Naive thymus-derived CD4-positive, alpha-beta T cell (primary cell): Measurements from ENCODE around the gene MR1. TPM values are rescaled to one million over a fixed set of nuclear protein-coding genes. Genes with fewer than 3 reads are reported as not detected.

Experiments used
- ATAC-seq: fragments of 150-1000 bp; cut with Tn5 transposase; 2 replicates; pipeline ENCODE4 v1.10.0; 2021; ENCODE audit warnings: mild to moderate bottlenecking, moderate library complexity
- CTCF ChIA-PET: fragments of 350-600 bp; sonication (Branson Sonifier 250); formaldehyde crosslinking; loops from one replicate; lab custom pipeline; 2021; ENCODE audit warnings: antibody characterized with exemption; lab: Charles Lee
- POLR2A ChIA-PET: fragments of 350-600 bp; sonication (Branson Sonifier 250); formaldehyde crosslinking; loops from one replicate; lab custom pipeline; 2021; ENCODE audit warnings: antibody characterized with exemption, inconsistent platforms; lab: Charles Lee
- DNase-seq, 9 donors: peaks; one replicate each; pipeline versions ENCODE4 v3.0.0 to v3.0.0-alpha.2; 2020 to 2022; ENCODE audit warnings: mixed read lengths in 1 of 9
- H3K27ac ChIP-seq: one replicate; pipeline ENCODE4 v1.7.0; 2013; ENCODE audit warnings: mild to moderate bottlenecking, low read depth, low read length, moderate library complexity
- H3K27me3 ChIP-seq, 2 donors: one replicate each; pipeline ENCODE4 v1.7.0; 2013; ENCODE audit warnings: low read length in 2 of 2, mild to moderate bottlenecking in 2 of 2, moderate library complexity in 2 of 2; ENCODE audit not compliant: control insufficient read depth in 2 of 2, insufficient read depth in 2 of 2
- H3K36me3 ChIP-seq, 3 experiments: 1 replicate in 2 of 3; 2 replicates in 1 of 3; pipeline ENCODE4 v1.7.0; 2013; ENCODE audit warnings: low read length in 3 of 3, mild to moderate bottlenecking in 3 of 3, moderate library complexity in 1 of 3; ENCODE audit not compliant: insufficient read depth in 3 of 3, control insufficient read depth in 2 of 3
- H3K4me1 ChIP-seq, 2 donors: one replicate each; pipeline ENCODE4 v1.7.0; 2013; ENCODE audit warnings: low read length in 2 of 2, mild to moderate bottlenecking in 2 of 2, moderate library complexity in 1 of 2; ENCODE audit not compliant: control insufficient read depth in 2 of 2, insufficient read depth in 2 of 2
- H3K4me3 ChIP-seq: 2 replicates; pipeline ENCODE4 v1.7.0; 2013; ENCODE audit warnings: mild to moderate bottlenecking, low read length
- H3K9me3 ChIP-seq, 3 experiments: 1 replicate in 2 of 3; 2 replicates in 1 of 3; pipeline ENCODE4 v1.7.0; 2013; ENCODE audit warnings: low read length in 3 of 3; ENCODE audit not compliant: control insufficient read depth in 2 of 3
- H3K27ac Mint-ChIP-seq, 9 donors: one replicate each; pipeline ENCODE4 v1.8.0; 2020 to 2022; ENCODE audit warnings: mixed read lengths in 9 of 9, mild to moderate bottlenecking in 8 of 9, moderate library complexity in 5 of 9, inconsistent platforms in 2 of 9
- H3K27me3 Mint-ChIP-seq, 5 donors: one replicate each; pipeline ENCODE4 v1.8.0; 2021 to 2022; ENCODE audit warnings: mixed read lengths in 5 of 5, mild to moderate bottlenecking in 1 of 5
- H3K36me3 Mint-ChIP-seq, 5 donors: one replicate each; pipeline ENCODE4 v1.8.0; 2020 to 2022; ENCODE audit warnings: mixed read lengths in 5 of 5, mild to moderate bottlenecking in 3 of 5, inconsistent platforms in 1 of 5
- H3K4me1 Mint-ChIP-seq, 7 donors: one replicate each; pipeline ENCODE4 v1.8.0; 2020 to 2022; ENCODE audit warnings: mixed read lengths in 7 of 7, mild to moderate bottlenecking in 3 of 7, inconsistent platforms in 1 of 7
- H3K4me3 Mint-ChIP-seq, 10 donors: one replicate each; pipeline ENCODE4 v1.8.0; 2020 to 2022; ENCODE audit warnings: mild to moderate bottlenecking in 10 of 10, mixed read lengths in 10 of 10, moderate library complexity in 6 of 10, inconsistent platforms in 2 of 10
- H3K9me3 Mint-ChIP-seq, 11 donors: one replicate each; pipeline ENCODE4 v1.8.0; 2020 to 2022; ENCODE audit warnings: mixed read lengths in 11 of 11, mild to moderate bottlenecking in 4 of 11, inconsistent platforms in 1 of 11, moderate library complexity in 1 of 11
- intact Hi-C, 2 donors: fragments of 100-400 bp; cut with micrococcal nuclease; formaldehyde crosslinking; loops; one replicate each; pipeline ENCODE4 v1.15.1; 2023
- polyA plus RNA-seq, 2 donors: library from polyadenylated mRNA; unstranded; fragments of 300-500 nt; fragmentation: Illumina TruSeq; gene quantifications; one replicate each; pipeline ENCODE4 v1.2.3, GENCODE V29; 2021
- total RNA-seq, 6 experiments: library from RNA in 5 of 6; stranded (reverse) in 5 of 6; gene quantifications; 1 replicate in 5 of 6; 2 replicates in 1 of 6; pipeline ENCODE4 v1.2.3 and lab custom pipeline; 2021 to 2026

The MR1 gene
- total and polyA plus RNA-seq, 7 experiments from 2014 or later = 19.8 to 39.2 (median 29.8) TPM

DNA sequence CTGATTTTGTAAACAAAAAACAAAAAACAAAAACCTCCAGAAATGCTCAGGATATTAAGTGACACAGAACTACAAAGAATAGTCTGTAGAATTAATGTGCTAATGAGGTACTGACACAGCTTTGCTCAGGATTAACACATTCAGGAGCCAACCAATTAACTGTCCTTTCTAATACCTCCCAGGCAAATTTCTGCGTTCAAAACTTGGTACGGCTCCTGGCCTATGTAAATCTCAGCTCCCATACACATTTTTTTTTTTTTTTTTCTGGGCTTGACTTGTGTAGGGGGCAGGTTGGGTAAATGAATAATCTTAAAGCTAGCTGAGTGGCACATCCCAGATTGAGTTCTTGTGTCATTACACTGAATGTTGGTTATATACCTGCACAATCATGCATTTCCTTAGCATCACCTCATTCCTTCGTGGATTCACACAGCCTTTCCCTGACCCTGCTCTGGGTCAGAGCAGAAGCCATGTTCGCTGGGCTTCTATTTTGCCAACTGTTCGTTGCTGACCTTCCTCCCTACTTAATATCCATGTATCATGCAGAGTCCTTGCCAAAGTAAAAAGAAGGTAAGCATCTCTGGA lies 42.1 kb downstream of the MR1 start:
- DNase-seq = no peak
- POLR2A ChIA-PET = interaction anchor here (1.0 kb wide), 1 partner anchor 8 kb away, joined by 3 read pairs; no protein-coding TSS in a partner anchor

GRCh38 chr1:181076852-181077251 lies 43.1 kb downstream of the MR1 start:
- Histone ChIP-seq H3K36me3 (no peaks in the 10 kb centered on the region), H3K27me3 (no peaks in the 10 kb centered on the region), H3K9me3 (no peaks in the 10 kb centered on the region), H3K4me3 (no peak overlapping the region), H3K4me1 (no peaks in the 10 kb centered on the region), H3K27ac (no peak overlapping the region)
- CTCF ChIA-PET = no interaction called here
- peaks cover 0 to 4% (median 2%) of the 10 kb centered on the region in 5 donors for H3K36me3 Mint-ChIP-seq
- no peak overlapping the region for H3K4me3 Mint-ChIP-seq
- no peak overlapping the region for H3K27ac Mint-ChIP-seq
- POLR2A ChIA-PET = no interaction called here
- intact Hi-C loops = no loop called here
- no peak for ATAC-seq
- H3K4me1 Mint-ChIP-seq = peaks cover 0 to 16% (median 0%) of the 10 kb centered on the region in 7 donors
- H3K9me3 Mint-ChIP-seq = peaks cover 0 to 5% (median 0%) of the 10 kb centered on the region in 11 donors
- peaks cover 9 to 35% (median 12%) of the 10 kb centered on the region in 5 donors for H3K27me3 Mint-ChIP-seq
- no peak for DNase-seq

More for the DNA sequence above, 42.1 kb downstream of the MR1 start:
- no peak overlapping the region for H3K4me3 Mint-ChIP-seq
- H3K9me3 Mint-ChIP-seq = peaks cover 0 to 5% (median 0%) of the 10 kb centered on the region in 11 donors
- H3K27ac ChIP-seq = no peak overlapping the region
- no peak overlapping the region for H3K4me3 ChIP-seq
- peaks cover 9 to 38% (median 12%) of the 10 kb centered on the region in 5 donors for H3K27me3 Mint-ChIP-seq
- intact Hi-C loops = no loop called here
- no peak for ATAC-seq
- no peaks in the 10 kb centered on the region for H3K27me3 ChIP-seq
- CTCF ChIA-PET = interaction anchor here (0.6 to 0.9 kb wide), 2 partner anchors 65 to 97 kb away, joined by 5 to 7 read pairs; no protein-coding TSS in a partner anchor
- H3K36me3 Mint-ChIP-seq = peaks cover 0 to 4% (median 2%) of the 10 kb centered on the region in 5 donors
- H3K27ac Mint-ChIP-seq = no peak overlapping the region
- H3K9me3 ChIP-seq = no peaks in the 10 kb centered on the region
- H3K36me3 ChIP-seq = no peaks in the 10 kb centered on the region
- no peaks in the 10 kb centered on the region for H3K4me1 ChIP-seq
- H3K4me1 Mint-ChIP-seq = peaks cover 0 to 14% (median 0%) of the 10 kb centered on the region in 7 donors

GRCh38 chr1:181077576-181078242 lies 43.9 kb downstream of the MR1 start:
- Mint-ChIP-seq H3K27ac (no peak overlapping the region), H3K36me3 (peaks cover 0 to 4% (median 2%) of the 10 kb centered on the region in 5 donors), H3K27me3 (peaks cover 9 to 35% (median 12%) of the 10 kb centered on the region in 5 donors), H3K9me3 (peaks cover 0 to 5% (median 0%) of the 10 kb centered on the region in 11 donors), H3K4me3 (no peak overlapping the region), H3K4me1 (peaks cover 0 to 16% (median 0%) of the 10 kb centered on the region in 7 donors)
- no peaks in the 10 kb centered on the region for H3K27me3 ChIP-seq
- intact Hi-C loops = no loop called here
- no peak overlapping the region for H3K4me3 ChIP-seq
- DNase-seq (no peak), ATAC-seq (no peak)
- no peak overlapping the region for H3K27ac ChIP-seq
- no peaks in the 10 kb centered on the region for H3K9me3 ChIP-seq
- ChIA-PET POLR2A (interaction anchor here (0.6 to 0.7 kb wide), 2 partner anchors 45 to 58 kb away, joined by 3 to 4 read pairs; no protein-coding TSS in a partner anchor), CTCF (interaction anchor here (0.7 to 0.8 kb wide), 3 partner anchors 8 to 67 kb away, joined by 3 to 4 read pairs (median 3); no protein-coding TSS in a partner anchor)
- no peaks in the 10 kb centered on the region for H3K4me1 ChIP-seq
- H3K36me3 ChIP-seq = no peaks in the 10 kb centered on the region

DNA sequence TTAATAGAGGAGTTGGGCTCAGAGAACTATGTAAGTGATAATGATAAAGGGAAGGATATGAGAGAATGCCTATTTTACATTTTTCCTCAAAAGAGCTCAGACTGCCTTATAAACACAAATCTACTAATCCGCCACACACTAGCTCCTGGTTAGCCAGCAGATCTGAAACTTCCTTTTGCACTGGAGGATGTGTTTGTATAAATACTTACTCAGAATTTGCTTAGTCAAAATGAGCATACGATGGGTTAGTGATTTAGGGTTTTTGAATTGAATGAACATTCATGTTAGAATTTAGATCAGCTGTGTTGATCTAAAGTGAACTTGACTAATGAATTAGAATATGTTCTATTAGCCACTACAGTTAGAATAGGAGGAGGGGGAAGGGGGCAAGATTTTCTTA lies 45.6 kb downstream of the MR1 start:
- H3K4me1 ChIP-seq = no peaks in the 10 kb centered on the region
- DNase-seq (no peak), ATAC-seq (no peak)
- no peaks in the 10 kb centered on the region for H3K9me3 ChIP-seq
- Mint-ChIP-seq H3K36me3 (peaks cover 0 to 4% (median 2%) of the 10 kb centered on the region in 5 donors), H3K27me3 (peaks cover 9 to 35% (median 12%) of the 10 kb centered on the region in 5 donors), H3K27ac (no peak overlapping the region), H3K9me3 (peaks cover 0 to 5% (median 0%) of the 10 kb centered on the region in 11 donors), H3K4me3 (no peak overlapping the region), H3K4me1 (peaks cover 0 to 22% (median 2%) of the 10 kb centered on the region in 7 donors)
- H3K27ac ChIP-seq = no peak overlapping the region
- ChIA-PET POLR2A (interaction anchor here (1.0 kb wide), 1 partner anchor 16 kb away, joined by 3 read pairs; no protein-coding TSS in a partner anchor), CTCF (interaction anchor here (1.0 to 4.1 kb wide), 6 partner anchors 42 to 88 kb away, joined by 3 to 24 read pairs (median 3); no protein-coding TSS in a partner anchor)
- intact Hi-C loops = no loop called here
- no peaks in the 10 kb centered on the region for H3K36me3 ChIP-seq
- H3K27me3 ChIP-seq = no peaks in the 10 kb centered on the region
- no peak overlapping the region for H3K4me3 ChIP-seq

- Histone ChIP-seq H3K36me3 (no peaks in the 10 kb centered on the region), H3K4me1 (no peaks in the 10 kb centered on the region), H3K9me3 (no peaks in the 10 kb centered on the region), H3K4me3 (no peak overlapping the region), H3K27ac (no peak overlapping the region), H3K27me3 (no peaks in the 10 kb centered on the region)
- peaks cover 0 to 1% (median 0%) of the 10 kb centered on the region in 11 donors for H3K9me3 Mint-ChIP-seq
- no peak overlapping the region for H3K27ac Mint-ChIP-seq
- peaks cover 0 to under 1% (median 0%) of the 10 kb centered on the region in 5 donors for H3K36me3 Mint-ChIP-seq
- peaks cover 0 to 24% (median 5%) of the 10 kb centered on the region in 7 donors for H3K4me1 Mint-ChIP-seq
- intact Hi-C loops = loop anchor here (5.0 to 10.0 kb wide), 2 partner anchors 198 to 345 kb away; no protein-coding TSS in a partner anchor
- ATAC-seq (no peak), DNase-seq (no peak)
- no peak overlapping the region for H3K4me3 Mint-ChIP-seq
- ChIA-PET POLR2A (interaction anchor here (1.0 kb wide), 1 partner anchor 17 kb away, joined by 3 read pairs; no protein-coding TSS in a partner anchor), CTCF (interaction anchor here (0.8 to 4.1 kb wide), 8 partner anchors 43 to 88 kb away, joined by 3 to 24 read pairs (median 3); no protein-coding TSS in a partner anchor)
- peaks cover 9 to 31% (median 12%) of the 10 kb centered on the region in 5 donors for H3K27me3 Mint-ChIP-seq
Observed at GRCh38 chr1:181079920-181080319, 46.1 kb downstream of the MR1 start.

DNA sequence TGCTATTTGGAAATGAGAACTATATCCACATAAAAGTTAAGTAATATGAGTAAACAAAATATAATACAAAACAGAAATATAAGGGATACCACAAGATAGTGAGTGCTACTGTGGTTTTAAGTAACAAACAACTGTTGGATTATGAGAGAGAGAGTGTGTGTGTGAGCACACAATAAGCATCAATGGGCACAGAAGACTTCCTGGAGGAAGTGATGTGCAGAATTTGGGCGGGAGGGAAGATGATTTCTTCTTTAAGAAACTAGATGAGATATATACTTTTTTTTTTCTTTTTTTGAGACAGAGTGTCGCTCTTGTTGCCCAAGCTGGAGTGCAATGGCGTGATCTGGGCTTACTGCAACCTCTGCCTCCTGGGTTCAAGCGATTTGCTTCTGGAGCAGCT lies 46.8 kb downstream of the MR1 start:
- Mint-ChIP-seq H3K27ac (peak overlapping the region in 1 of 9 donors; percentile 51), H3K9me3 (no peaks in the 10 kb centered on the region), H3K4me1 (peaks cover 0 to 28% (median 5%) of the 10 kb centered on the region in 7 donors), H3K27me3 (peaks cover 9 to 30% (median 12%) of the 10 kb centered on the region in 5 donors), H3K4me3 (no peak overlapping the region), H3K36me3 (no peaks in the 10 kb centered on the region)
- H3K36me3 ChIP-seq = no peaks in the 10 kb centered on the region
- CTCF ChIA-PET = interaction anchor here (0.7 to 4.1 kb wide), 4 partner anchors 24 to 86 kb away, joined by 3 to 24 read pairs (median 3); no protein-coding TSS in a partner anchor
- intact Hi-C loops = loop anchor here (5.0 to 10.0 kb wide), 2 partner anchors 198 to 344 kb away; no protein-coding TSS in a partner anchor
- H3K9me3 ChIP-seq = no peaks in the 10 kb centered on the region
- POLR2A ChIA-PET = no interaction called here
- H3K4me1 ChIP-seq = no peaks in the 10 kb centered on the region
- ATAC-seq (no peak), DNase-seq (no peak)
- no peaks in the 10 kb centered on the region for H3K27me3 ChIP-seq
- H3K27ac ChIP-seq = no peak overlapping the region
- no peak overlapping the region for H3K4me3 ChIP-seq
